ENCODE data around the gene SNRNP70.

Gene SNRNP70

GRCh38 chr19:49148784-49149651 is 63.8 kb downstream of the SNRNP70 start:
- peak overlapping the region; percentile 48 for H3K27ac ChIP-seq (ENCODE audit: low read depth, low read length)
- H3K27me3 ChIP-seq (ENCODE audit: control insufficient read depth, low read length) = no peaks in the 10 kb centered on the region
- H3K36me3 ChIP-seq (ENCODE audit: control insufficient read depth, low read length) = no peaks in the 10 kb centered on the region
- TF ChIP-seq EZH2phosphoT487 (IDR thresholded peaks at IDR 0.05; ENCODE audit: borderline replicate concordance, low read length) (no peak), CTCF (IDR thresholded peaks at IDR 0.05; ENCODE audit: low read depth, low read length, poor library complexity, severe bottlenecking) (no peak)
- peak overlapping the region; percentile 95 for H3K4me3 ChIP-seq (ENCODE audit: low read length)
- H3K9me3 ChIP-seq (ENCODE audit: control insufficient read depth, insufficient read depth, low read length) = no peaks in the 10 kb centered on the region
- H3F3A ChIP-seq (ENCODE audit: control insufficient read depth, insufficient read depth) = peaks cover 11% of the 10 kb centered on the region
- H4K20me1 ChIP-seq (ENCODE audit: control insufficient read depth, insufficient read depth, low read depth, low read length) = no peaks in the 10 kb centered on the region
- H3K79me2 ChIP-seq (ENCODE audit: control insufficient read depth, low read length) = no peaks in the 10 kb centered on the region
- H3K9me2 ChIP-seq (replicated peaks; ENCODE audit: control insufficient read depth, low read length) = no peaks in the 10 kb centered on the region
- H3K4me1 ChIP-seq (ENCODE audit: control insufficient read depth, low read length) = peaks cover 35% of the 10 kb centered on the region
- peak overlapping the region; percentile 94 for H3K4me2 ChIP-seq (ENCODE audit: low read length)

GRCh38 chr19:49149652-49150105 is 64.4 kb downstream of the SNRNP70 start:
- no peaks in the 10 kb centered on the region for H3K79me2 ChIP-seq (ENCODE audit: control insufficient read depth, low read length)
- H3K4me1 ChIP-seq (ENCODE audit: control insufficient read depth, low read length) = peaks cover 35% of the 10 kb centered on the region
- H4K20me1 ChIP-seq (ENCODE audit: control insufficient read depth, insufficient read depth, low read depth, low read length) = no peaks in the 10 kb centered on the region
- H3F3A ChIP-seq (ENCODE audit: control insufficient read depth, insufficient read depth) = peaks cover 11% of the 10 kb centered on the region
- H3K9me2 ChIP-seq (replicated peaks; ENCODE audit: control insufficient read depth, low read length) = no peaks in the 10 kb centered on the region
- H3K27me3 ChIP-seq (ENCODE audit: control insufficient read depth, low read length) = no peaks in the 10 kb centered on the region
- no peaks in the 10 kb centered on the region for H3K9me3 ChIP-seq (ENCODE audit: control insufficient read depth, insufficient read depth, low read length)
- peak overlapping the region; percentile 94 for H3K4me2 ChIP-seq (ENCODE audit: low read length)
- H3K27ac ChIP-seq (ENCODE audit: low read depth, low read length) = peak overlapping the region; percentile 48
- no peak for TF ChIP-seq CTCF (IDR thresholded peaks at IDR 0.05; ENCODE audit: low read depth, low read length, poor library complexity, severe bottlenecking)
- no peak for TF ChIP-seq EZH2phosphoT487 (IDR thresholded peaks at IDR 0.05; ENCODE audit: borderline replicate concordance, low read length)
- peak overlapping the region; percentile 95 for H3K4me3 ChIP-seq (ENCODE audit: low read length)
- H3K36me3 ChIP-seq (ENCODE audit: control insufficient read depth, low read length) = no peaks in the 10 kb centered on the region

- no peaks in the 10 kb centered on the region for H3K9me2 ChIP-seq (replicated peaks; ENCODE audit: control insufficient read depth, low read length)
- no peak for TF ChIP-seq EZH2phosphoT487 (IDR thresholded peaks at IDR 0.05; ENCODE audit: borderline replicate concordance, low read length)
- no peak for TF ChIP-seq CTCF (IDR thresholded peaks at IDR 0.05; ENCODE audit: low read depth, low read length, poor library complexity, severe bottlenecking)
- no peaks in the 10 kb centered on the region for H3K9me3 ChIP-seq (ENCODE audit: control insufficient read depth, insufficient read depth, low read length)
- peaks cover 32% of the 10 kb centered on the region for H3K4me1 ChIP-seq (ENCODE audit: control insufficient read depth, low read length)
- peak overlapping the region; percentile 48 for H3K27ac ChIP-seq (ENCODE audit: low read depth, low read length)
- no peaks in the 10 kb centered on the region for H3K36me3 ChIP-seq (ENCODE audit: control insufficient read depth, low read length)
- H3K79me2 ChIP-seq (ENCODE audit: control insufficient read depth, low read length) = no peaks in the 10 kb centered on the region
- peak overlapping the region; percentile 94 for H3K4me2 ChIP-seq (ENCODE audit: low read length)
- H3F3A ChIP-seq (ENCODE audit: control insufficient read depth, insufficient read depth) = peaks cover 11% of the 10 kb centered on the region
- no peaks in the 10 kb centered on the region for H3K27me3 ChIP-seq (ENCODE audit: control insufficient read depth, low read length)
- peak overlapping the region; percentile 95 for H3K4me3 ChIP-seq (ENCODE audit: low read length)
- H4K20me1 ChIP-seq (ENCODE audit: control insufficient read depth, insufficient read depth, low read depth, low read length) = no peaks in the 10 kb centered on the region
Observed at GRCh38 chr19:49150106-49150943, 65.1 kb downstream of the SNRNP70 start.
